ENCODE data around the gene DLGAP5. TPM values are rescaled to one million over a fixed set of nuclear protein-coding genes. Genes with fewer than 3 reads are reported as not detected.

DLGAP5 gene
- total RNA-seq, 1 donor from 2014 or later, result 8.8 TPM

DNA sequence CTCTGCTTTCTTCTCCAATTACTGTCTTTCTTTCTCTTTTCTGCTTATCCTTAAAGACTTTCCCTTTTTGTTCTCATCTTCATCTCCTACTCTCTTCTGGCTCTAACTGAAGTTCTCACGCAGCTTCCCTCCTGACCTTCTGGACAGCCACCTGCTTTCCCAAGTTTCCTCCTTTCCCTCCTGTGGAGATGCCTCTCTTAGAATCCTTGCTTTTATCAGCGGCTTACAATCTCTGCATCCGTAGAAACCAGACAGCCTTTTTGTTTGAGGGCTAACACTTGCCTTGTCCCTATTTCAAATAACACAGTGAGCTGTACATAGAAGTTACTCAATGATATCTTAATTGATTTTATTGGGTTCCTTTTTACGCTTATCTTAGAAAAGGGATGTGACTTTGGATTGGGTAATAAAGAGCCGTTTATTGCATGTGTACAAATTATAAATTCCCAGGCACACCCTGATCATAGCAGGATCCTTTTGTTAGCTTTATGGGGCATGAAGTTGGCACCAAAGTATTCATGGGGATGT is 64.4 kb downstream of the DLGAP5 start:
- DNase-seq (ENCODE audit: low spot score), result no peak
- Mint-ChIP-seq H3K4me1 (ENCODE audit: low read depth) (peaks cover 47% of the 10 kb centered on the region), H3K27ac (ENCODE audit: unreplicated experiment) (no peak overlapping the region), H3K4me3 (ENCODE audit: unreplicated experiment) (no peak overlapping the region), H3K9me3 (ENCODE audit: low read depth) (no peaks in the 10 kb centered on the region), H3K36me3 (ENCODE audit: low read depth) (no peaks in the 10 kb centered on the region), H3K27me3 (ENCODE audit: low read depth) (no peaks in the 10 kb centered on the region)
- TF ChIP-seq, protein P1, sequence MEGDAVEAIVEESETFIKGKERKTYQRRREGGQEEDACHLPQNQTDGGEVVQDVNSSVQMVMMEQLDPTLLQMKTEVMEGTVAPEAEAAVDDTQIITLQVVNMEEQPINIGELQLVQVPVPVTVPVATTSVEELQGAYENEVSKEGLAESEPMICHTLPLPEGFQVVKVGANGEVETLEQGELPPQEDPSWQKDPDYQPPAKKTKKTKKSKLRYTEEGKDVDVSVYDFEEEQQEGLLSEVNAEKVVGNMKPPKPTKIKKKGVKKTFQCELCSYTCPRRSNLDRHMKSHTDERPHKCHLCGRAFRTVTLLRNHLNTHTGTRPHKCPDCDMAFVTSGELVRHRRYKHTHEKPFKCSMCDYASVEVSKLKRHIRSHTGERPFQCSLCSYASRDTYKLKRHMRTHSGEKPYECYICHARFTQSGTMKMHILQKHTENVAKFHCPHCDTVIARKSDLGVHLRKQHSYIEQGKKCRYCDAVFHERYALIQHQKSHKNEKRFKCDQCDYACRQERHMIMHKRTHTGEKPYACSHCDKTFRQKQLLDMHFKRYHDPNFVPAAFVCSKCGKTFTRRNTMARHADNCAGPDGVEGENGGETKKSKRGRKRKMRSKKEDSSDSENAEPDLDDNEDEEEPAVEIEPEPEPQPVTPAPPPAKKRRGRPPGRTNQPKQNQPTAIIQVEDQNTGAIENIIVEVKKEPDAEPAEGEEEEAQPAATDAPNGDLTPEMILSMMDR (IDR thresholded peaks at IDR 0.05), result no peak

DNA sequence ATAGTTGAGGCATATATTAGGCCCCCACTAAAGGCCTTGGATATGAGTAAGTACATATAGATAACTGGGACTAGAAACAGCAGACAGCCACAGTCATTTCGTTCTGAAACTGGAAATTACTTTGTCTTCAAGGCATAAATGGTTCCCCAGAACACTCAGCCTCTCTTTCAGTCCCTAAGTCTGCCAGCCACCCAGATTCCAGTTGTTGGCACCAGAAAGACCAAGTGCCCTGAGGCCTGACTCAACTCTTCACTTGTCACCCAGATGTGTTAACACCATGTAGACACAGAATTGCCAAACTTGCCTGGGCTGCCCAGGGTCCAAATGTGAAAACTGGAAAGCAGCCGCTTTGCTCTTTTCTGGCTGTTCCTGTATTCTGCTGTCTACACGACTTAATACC is 65.4 kb downstream of the DLGAP5 start:
- Mint-ChIP-seq H3K9me3 (ENCODE audit: low read depth) (no peaks in the 10 kb centered on the region), H3K4me3 (ENCODE audit: unreplicated experiment) (no peak overlapping the region), H3K36me3 (ENCODE audit: low read depth) (no peaks in the 10 kb centered on the region), H3K27me3 (ENCODE audit: low read depth) (no peaks in the 10 kb centered on the region), H3K4me1 (ENCODE audit: low read depth) (peaks cover 37% of the 10 kb centered on the region), H3K27ac (ENCODE audit: unreplicated experiment) (no peak overlapping the region)
- DNase-seq (ENCODE audit: low spot score), result no peak
- TF ChIP-seq, protein P1 (IDR thresholded peaks at IDR 0.05), result no peak

DNA sequence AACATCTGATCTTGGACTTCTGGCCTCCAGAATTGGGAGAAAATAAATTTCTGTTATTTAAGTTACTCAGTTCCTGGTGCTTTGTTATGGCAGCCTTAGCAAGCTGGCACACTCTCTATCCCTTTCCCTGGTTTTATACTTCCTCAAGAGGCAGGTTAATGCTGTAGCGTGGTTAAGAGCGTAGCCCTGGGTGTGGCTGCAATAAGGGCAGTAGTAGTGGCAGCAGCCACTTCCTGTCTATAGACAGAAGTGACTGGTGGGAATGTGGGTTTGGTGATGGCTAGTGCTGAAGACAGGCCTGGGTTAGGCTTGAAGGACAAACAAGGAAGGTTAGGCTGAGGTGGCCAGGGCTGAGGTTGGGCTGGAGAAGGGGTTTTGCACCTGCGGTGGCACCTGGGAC is 66.0 kb downstream of the DLGAP5 start:
- H3K9me3 Mint-ChIP-seq (ENCODE audit: low read depth), result no peaks in the 10 kb centered on the region
- no peaks in the 10 kb centered on the region for H3K36me3 Mint-ChIP-seq (ENCODE audit: low read depth)
- DNase-seq (ENCODE audit: low spot score), result no peak
- H3K4me3 Mint-ChIP-seq (ENCODE audit: unreplicated experiment), result no peak overlapping the region
- no peaks in the 10 kb centered on the region for H3K27me3 Mint-ChIP-seq (ENCODE audit: low read depth)
- TF ChIP-seq, protein P1 (IDR thresholded peaks at IDR 0.05), result no peak
- peaks cover 33% of the 10 kb centered on the region for H3K4me1 Mint-ChIP-seq (ENCODE audit: low read depth)
- no peak overlapping the region for H3K27ac Mint-ChIP-seq (ENCODE audit: unreplicated experiment)

DNA sequence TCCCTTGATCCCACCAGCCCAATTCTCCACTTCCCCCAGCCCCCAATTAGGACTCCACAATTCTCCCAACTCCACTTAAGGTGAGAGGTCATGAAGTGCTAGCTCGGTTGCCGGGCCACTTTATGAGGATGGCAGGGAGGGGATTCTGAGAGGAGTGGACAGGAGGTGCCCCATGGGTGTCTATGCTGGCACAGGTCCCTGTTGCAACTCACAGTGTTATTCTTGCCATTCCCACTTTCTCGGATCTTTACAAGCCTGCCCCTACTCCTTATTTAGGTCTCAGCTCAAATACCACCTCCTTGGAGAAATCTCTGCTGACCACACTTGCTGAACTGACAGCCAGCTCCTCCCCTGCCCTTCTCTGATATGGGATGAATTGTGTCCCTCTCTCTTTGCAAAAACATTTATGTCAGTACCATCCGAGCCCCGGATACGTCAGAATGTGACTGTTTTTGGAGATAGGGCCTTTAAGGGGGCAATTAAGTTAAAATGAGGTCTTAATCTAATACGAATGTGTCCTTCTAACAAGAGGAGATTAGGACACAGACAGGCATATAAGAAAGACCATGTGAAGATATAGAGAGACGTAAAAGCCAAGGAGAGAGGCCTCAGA is 66.5 kb downstream of the DLGAP5 start:
- no peak for DNase-seq (ENCODE audit: low spot score)
- no peak overlapping the region for H3K27ac Mint-ChIP-seq (ENCODE audit: unreplicated experiment)
- no peak overlapping the region for H3K4me3 Mint-ChIP-seq (ENCODE audit: unreplicated experiment)
- no peaks in the 10 kb centered on the region for H3K27me3 Mint-ChIP-seq (ENCODE audit: low read depth)
- TF ChIP-seq, protein P1 (IDR thresholded peaks at IDR 0.05), result no peak
- H3K9me3 Mint-ChIP-seq (ENCODE audit: low read depth), result no peaks in the 10 kb centered on the region
- peaks cover 28% of the 10 kb centered on the region for H3K4me1 Mint-ChIP-seq (ENCODE audit: low read depth)
- H3K36me3 Mint-ChIP-seq (ENCODE audit: low read depth), result no peaks in the 10 kb centered on the region

DNA sequence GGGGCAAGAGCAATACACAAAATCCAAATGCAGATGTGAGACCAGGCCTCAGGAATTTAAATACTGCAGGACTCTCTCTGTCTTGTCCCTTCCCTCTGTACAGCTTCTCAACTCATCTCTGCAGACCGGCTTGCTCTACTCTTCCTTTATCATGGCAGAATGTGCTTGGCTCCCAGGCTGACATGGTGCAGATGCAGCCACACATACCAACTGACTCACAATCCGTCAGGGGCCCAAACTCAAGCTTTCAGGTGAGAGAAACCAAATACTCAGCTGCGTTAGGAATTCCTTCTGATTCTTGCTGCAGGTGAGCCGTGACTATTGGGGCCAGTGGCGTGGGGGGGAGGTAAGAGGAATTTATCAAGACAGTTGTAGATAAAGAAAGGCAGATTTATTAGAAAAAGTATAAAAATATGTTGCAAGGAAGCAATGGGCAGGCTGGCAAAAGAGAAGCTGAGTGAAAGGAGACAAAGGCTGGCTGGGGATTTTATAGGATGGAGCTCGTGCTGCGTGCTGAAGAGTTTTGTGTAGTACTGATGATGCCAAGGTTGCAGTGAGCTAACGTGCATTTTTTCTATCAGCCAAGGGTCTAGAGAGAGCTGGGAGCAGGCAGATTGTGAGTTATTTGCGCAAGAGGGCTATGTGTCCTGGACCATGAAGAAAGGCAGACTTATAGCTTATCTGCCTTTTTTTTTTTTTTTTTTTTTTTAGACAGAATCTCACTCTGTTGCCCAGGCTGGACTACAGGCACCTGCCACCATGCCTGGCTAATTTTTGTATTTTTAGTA is 67.3 kb downstream of the DLGAP5 start:
- H3K4me1 Mint-ChIP-seq (ENCODE audit: low read depth), result peaks cover 29% of the 10 kb centered on the region
- TF ChIP-seq, protein P1 (IDR thresholded peaks at IDR 0.05), result no peak
- H3K4me3 Mint-ChIP-seq (ENCODE audit: unreplicated experiment), result no peak overlapping the region
- H3K36me3 Mint-ChIP-seq (ENCODE audit: low read depth), result no peaks in the 10 kb centered on the region
- DNase-seq (ENCODE audit: low spot score), result no peak
- H3K27ac Mint-ChIP-seq (ENCODE audit: unreplicated experiment), result no peak overlapping the region
- no peaks in the 10 kb centered on the region for H3K9me3 Mint-ChIP-seq (ENCODE audit: low read depth)
- H3K27me3 Mint-ChIP-seq (ENCODE audit: low read depth), result no peaks in the 10 kb centered on the region

All from chondrocyte (in vitro differentiated cells).